22Rv1 (cell line): Measurements from ENCODE around the gene THAP10.

Source experiments
- H3K27ac ChIP-seq: fragments of 450-650 bp; 2 replicates; pipeline ENCODE4 v1.5.1; 2017
- CTCF ChIP-seq: fragments of 450-650 bp; IDR thresholded peaks from 2 replicates; pipeline ENCODE4 v1.5.1; 2017; ENCODE audit warnings: mild to moderate bottlenecking
- ZFX ChIP-seq: fragments of 450-650 bp; IDR thresholded peaks from 2 replicates; pipeline ENCODE4 v1.6.1; 2017; ENCODE audit warnings: antibody characterized with exemption, borderline replicate concordance

Gene THAP10

GRCh38 chr15:70856177-70856883 lies 35.9 kb downstream of the THAP10 start:
- TF ChIP-seq CTCF (no peak), ZFX (no peak)
- peak overlapping the region; percentile 12; the same call in 1 of the 2 replicates for H3K27ac ChIP-seq

GRCh38 chr15:70855764-70856163 lies 36.5 kb downstream of the THAP10 start:
- no peak overlapping the region for H3K27ac ChIP-seq
- TF ChIP-seq ZFX (no peak), CTCF (no peak)

- TF ChIP-seq CTCF (peak; percentile 24; the same call in 1 of the 2 replicates), ZFX (no peak)
- no peak overlapping the region for H3K27ac ChIP-seq
Observed at GRCh38 chr15:70854666-70854976, 37.6 kb downstream of the THAP10 start.

- H3K27ac ChIP-seq: no peak within 1 kb of the TSS
- TF ChIP-seq ZFX: no peak
- TF ChIP-seq CTCF: no peak; the same call in 1 of the 2 replicates
Observed at GRCh38 chr15:70853973-70854665, 38.1 kb downstream of the THAP10 start, which contains the start of gene LARP6. Gene LARP6, minus strand, starts transcription at chr15:70854157. Its CDS starts 69 bp downstream, at chr15:70854088.

- no peak overlapping the region for H3K27ac ChIP-seq
- TF ChIP-seq CTCF (no peak), ZFX (no peak)
Observed at GRCh38 chr15:70853318-70853972, 38.8 kb downstream of the THAP10 start.

GRCh38 chr15:70852501-70853317 lies 39.5 kb downstream of the THAP10 start:
- H3K27ac ChIP-seq: no peak overlapping the region
- TF ChIP-seq CTCF: no peak
- TF ChIP-seq ZFX: no peak
